ENCODE measurements around the gene DYNC1H1. TPM values are rescaled to one million over a fixed set of nuclear protein-coding genes. Genes with fewer than 3 reads are reported as not detected.

Gene DYNC1H1
- total RNA-seq, 4 donors from 2014 or later, result 338 to 524 (median 432) TPM

GRCh38 chr14:101986953-101987352 is 22.6 kb downstream of the DYNC1H1 start:
- TF ChIP-seq, protein P1, sequence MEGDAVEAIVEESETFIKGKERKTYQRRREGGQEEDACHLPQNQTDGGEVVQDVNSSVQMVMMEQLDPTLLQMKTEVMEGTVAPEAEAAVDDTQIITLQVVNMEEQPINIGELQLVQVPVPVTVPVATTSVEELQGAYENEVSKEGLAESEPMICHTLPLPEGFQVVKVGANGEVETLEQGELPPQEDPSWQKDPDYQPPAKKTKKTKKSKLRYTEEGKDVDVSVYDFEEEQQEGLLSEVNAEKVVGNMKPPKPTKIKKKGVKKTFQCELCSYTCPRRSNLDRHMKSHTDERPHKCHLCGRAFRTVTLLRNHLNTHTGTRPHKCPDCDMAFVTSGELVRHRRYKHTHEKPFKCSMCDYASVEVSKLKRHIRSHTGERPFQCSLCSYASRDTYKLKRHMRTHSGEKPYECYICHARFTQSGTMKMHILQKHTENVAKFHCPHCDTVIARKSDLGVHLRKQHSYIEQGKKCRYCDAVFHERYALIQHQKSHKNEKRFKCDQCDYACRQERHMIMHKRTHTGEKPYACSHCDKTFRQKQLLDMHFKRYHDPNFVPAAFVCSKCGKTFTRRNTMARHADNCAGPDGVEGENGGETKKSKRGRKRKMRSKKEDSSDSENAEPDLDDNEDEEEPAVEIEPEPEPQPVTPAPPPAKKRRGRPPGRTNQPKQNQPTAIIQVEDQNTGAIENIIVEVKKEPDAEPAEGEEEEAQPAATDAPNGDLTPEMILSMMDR (IDR thresholded peaks at IDR 0.05; ENCODE audit: low read depth), result no peak

GRCh38 chr14:101988377-101988776 is 24.0 kb downstream of the DYNC1H1 start:
- TF ChIP-seq, protein P1 (IDR thresholded peaks at IDR 0.05; ENCODE audit: low read depth), result no peak

- TF ChIP-seq, protein P1 (IDR thresholded peaks at IDR 0.05; ENCODE audit: low read depth), result no peak
These were observed 27.0 kb downstream of the DYNC1H1 start for GRCh38 chr14:101991352-101991751.

- TF ChIP-seq, protein P1 (IDR thresholded peaks at IDR 0.05; ENCODE audit: low read depth), result no peak
These were observed 28.3 kb downstream of the DYNC1H1 start for GRCh38 chr14:101992708-101993107.

GRCh38 chr14:101997429-101998336 is 33.3 kb downstream of the DYNC1H1 start:
- TF ChIP-seq, protein P1 (IDR thresholded peaks at IDR 0.05; ENCODE audit: low read depth), result no peak

GRCh38 chr14:102000902-102001301 is 36.5 kb downstream of the DYNC1H1 start:
- TF ChIP-seq, protein P1 (IDR thresholded peaks at IDR 0.05; ENCODE audit: low read depth), result no peak

GRCh38 chr14:102005336-102005735 is 41.0 kb downstream of the DYNC1H1 start:
- TF ChIP-seq, protein P1 (IDR thresholded peaks at IDR 0.05; ENCODE audit: low read depth), result no peak

Data from subcutaneous adipose tissue (tissue), 4 donors.